HG03460 (cell line): Measurements from ENCODE around the gene LCAT.

Experiments
- ATAC-seq: cut with Tn5 transposase; IDR thresholded peaks from one replicate; pipeline ENCODE4 v1.9.1; 2021; ENCODE audit not compliant: unreplicated experiment

Gene LCAT

GRCh38 chr16:67914758-67915495, 29.0 kb downstream of the LCAT start:
- ATAC-seq, result no peak

GRCh38 chr16:67910158-67910557, 33.8 kb downstream of the LCAT start:
- ATAC-seq, result no peak

- no peak for ATAC-seq
Measured at GRCh38 chr16:67909056-67909742, 34.7 kb downstream of the LCAT start.

GRCh38 chr16:67907397-67908180, 36.3 kb downstream of the LCAT start:
- ATAC-seq, result no peak

GRCh38 chr16:67902831-67903230, 41.1 kb downstream of the LCAT start:
- ATAC-seq, result no peak

- no peak for ATAC-seq
Measured at GRCh38 chr16:67901734-67902133, 42.2 kb downstream of the LCAT start.

- no peak for ATAC-seq
Measured at GRCh38 chr16:67897231-67897630, 46.7 kb downstream of the LCAT start.

- no peak for ATAC-seq
Measured at GRCh38 chr16:67893743-67894399, 50.0 kb downstream of the LCAT start.

- ATAC-seq, result peak; percentile 88
Measured at GRCh38 chr16:67892899-67893742, 50.8 kb downstream of the LCAT start, which contains the start of gene PSKH1. PSKH1 (plus strand) TSS chr16:67893254; CDS start chr16:67908750, 15,496 bp downstream.

GRCh38 chr16:67892375-67892774, 51.5 kb downstream of the LCAT start:
- no peak for ATAC-seq
